ENCODE measurements around the gene EMX2.

GRCh38 chr10:117537904-117538524 lies 4.5 kb upstream of the EMX2 start:
- TF ChIP-seq CTCF (IDR thresholded peaks at IDR 0.05; ENCODE audit: extremely low read depth in 1 of 2, insufficient read depth in 1 of 2, low read depth in 1 of 2, low read length in 2 of 2) (no peak), POLR2A (IDR thresholded peaks at IDR 0.05; ENCODE audit: low read depth, low read length) (no peak), MAX (IDR thresholded peaks at IDR 0.05; ENCODE audit: insufficient read depth, insufficient read length) (no peak), POLR2AphosphoS5 (IDR thresholded peaks at IDR 0.05; ENCODE audit: insufficient read depth, low read depth, low read length) (no peak), EZH2 (IDR thresholded peaks at IDR 0.05; ENCODE audit: borderline replicate concordance, low read depth, low read length, severe bottlenecking) (no peak), JUN (IDR thresholded peaks at IDR 0.05; ENCODE audit: borderline replicate concordance, insufficient read depth, insufficient read length, low read depth) (no peak), FOS (IDR thresholded peaks at IDR 0.05; ENCODE audit: borderline replicate concordance, insufficient read depth, low read length) (no peak), GATA2 (IDR thresholded peaks at IDR 0.05; ENCODE audit: insufficient read depth, insufficient read length, low read depth, low read length) (no peak), MYC (IDR thresholded peaks at IDR 0.05; ENCODE audit: low read depth, low read length) (no peak)
